ENCODE data around the gene DPM2. TPM values are rescaled to one million over a fixed set of nuclear protein-coding genes. Genes with fewer than 3 reads are reported as not detected.
A peak's percentile ranks its signal among the peaks of the same experiment; 100 is the strongest.

The DPM2 gene
- total and polyA plus RNA-seq, 5 donors = 13.6 to 20.0 (median 16.4) TPM

- Histone ChIP-seq H3K9me3 (ENCODE audit: control insufficient read depth, low read length) (no peaks in the 10 kb centered on the region), H3K27me3 (ENCODE audit: control insufficient read depth, insufficient read depth) (no peaks in the 10 kb centered on the region), H3K27ac (ENCODE audit: low read length) (no peak overlapping the region), H3K4me1 (ENCODE audit: control insufficient read depth, insufficient read depth, low read length) (peaks cover 11% of the 10 kb centered on the region), H3K4me3 (ENCODE audit: low read length) (no peak overlapping the region)
- ATAC-seq (no peak), DNase-seq (peak in 1 of 3 donors; percentile 3)
- intact Hi-C loops (cut with DNase I) = no loop called here
- 95% methylated on average over 4 of the region's 4 CpGs for WGBS
These were observed 44.3 kb downstream of the DPM2 start for GRCh38 chr9:127893392-127893791.

- intact Hi-C loops (cut with DNase I) = no loop called here
- Histone ChIP-seq H3K4me1 (ENCODE audit: control insufficient read depth, insufficient read depth, low read length) (peaks cover 11% of the 10 kb centered on the region), H3K4me3 (ENCODE audit: low read length) (no peak overlapping the region), H3K27me3 (ENCODE audit: control insufficient read depth, insufficient read depth) (no peaks in the 10 kb centered on the region), H3K27ac (ENCODE audit: low read length) (no peak overlapping the region), H3K9me3 (ENCODE audit: control insufficient read depth, low read length) (no peaks in the 10 kb centered on the region)
- WGBS = 84% methylated on average over 6 of the region's 6 CpGs
- no peak for ATAC-seq
- peak in 1 of 3 donors; percentile 4 for DNase-seq
These were observed 44.8 kb downstream of the DPM2 start for GRCh38 chr9:127892831-127893230.

DNA sequence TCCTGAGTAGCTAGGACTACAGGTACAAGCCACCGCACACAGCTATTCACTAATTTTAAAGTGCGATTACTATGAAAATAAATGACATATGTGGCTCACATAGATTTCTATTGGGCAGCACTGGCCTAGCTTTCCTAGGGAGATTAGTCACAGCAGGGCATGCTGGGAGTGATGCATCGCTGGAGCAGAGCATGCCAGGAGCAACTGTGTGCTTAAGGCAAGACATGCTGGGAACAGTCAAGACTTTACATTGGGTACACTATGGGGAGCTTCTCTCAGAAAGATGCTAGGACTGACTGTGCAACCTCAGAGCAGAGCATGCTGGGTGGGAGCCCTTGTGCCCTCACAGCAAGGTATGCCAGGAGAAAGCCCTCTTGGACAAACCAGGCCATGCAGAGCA lies 47.6 kb downstream of the DPM2 start:
- Histone ChIP-seq H3K4me3 (ENCODE audit: low read length) (no peak overlapping the region), H3K4me1 (ENCODE audit: control insufficient read depth, insufficient read depth, low read length) (peaks cover 2% of the 10 kb centered on the region), H3K27ac (ENCODE audit: low read length) (no peak overlapping the region), H3K27me3 (ENCODE audit: control insufficient read depth, insufficient read depth) (no peaks in the 10 kb centered on the region), H3K9me3 (ENCODE audit: control insufficient read depth, low read length) (no peaks in the 10 kb centered on the region)
- intact Hi-C loops (cut with DNase I) = no loop called here
- 94% methylated on average over 3 of the region's 3 CpGs for WGBS
- ATAC-seq = no peak
- no peak for DNase-seq

GRCh38 chr9:127887792-127888191 lies 49.9 kb downstream of the DPM2 start:
- no peaks in the 10 kb centered on the region for H3K27me3 ChIP-seq (ENCODE audit: control insufficient read depth, insufficient read depth)
- no peak for ATAC-seq
- intact Hi-C loops (cut with DNase I) = no loop called here
- peaks cover 8% of the 10 kb centered on the region for H3K4me1 ChIP-seq (ENCODE audit: control insufficient read depth, insufficient read depth, low read length)
- H3K27ac ChIP-seq (ENCODE audit: low read length) = no peak overlapping the region
- no peaks in the 10 kb centered on the region for H3K9me3 ChIP-seq (ENCODE audit: control insufficient read depth, low read length)
- DNase-seq = no peak
- H3K4me3 ChIP-seq (ENCODE audit: low read length) = no peak overlapping the region
- 87% methylated on average over 2 of the region's 2 CpGs for WGBS

GRCh38 chr9:127886401-127886972 lies 51.2 kb downstream of the DPM2 start:
- ATAC-seq (no peak), DNase-seq (peak in 2 of 3 donors; percentile 39)
- Histone ChIP-seq H3K27ac (ENCODE audit: low read length) (no peak overlapping the region), H3K4me3 (ENCODE audit: low read length) (no peak overlapping the region), H3K4me1 (ENCODE audit: control insufficient read depth, insufficient read depth, low read length) (peaks cover 8% of the 10 kb centered on the region), H3K27me3 (ENCODE audit: control insufficient read depth, insufficient read depth) (no peaks in the 10 kb centered on the region), H3K9me3 (ENCODE audit: control insufficient read depth, low read length) (no peaks in the 10 kb centered on the region)
- intact Hi-C loops (cut with DNase I) = no loop called here
- WGBS = 96% methylated on average over 18 of the region's 18 CpGs

DNA sequence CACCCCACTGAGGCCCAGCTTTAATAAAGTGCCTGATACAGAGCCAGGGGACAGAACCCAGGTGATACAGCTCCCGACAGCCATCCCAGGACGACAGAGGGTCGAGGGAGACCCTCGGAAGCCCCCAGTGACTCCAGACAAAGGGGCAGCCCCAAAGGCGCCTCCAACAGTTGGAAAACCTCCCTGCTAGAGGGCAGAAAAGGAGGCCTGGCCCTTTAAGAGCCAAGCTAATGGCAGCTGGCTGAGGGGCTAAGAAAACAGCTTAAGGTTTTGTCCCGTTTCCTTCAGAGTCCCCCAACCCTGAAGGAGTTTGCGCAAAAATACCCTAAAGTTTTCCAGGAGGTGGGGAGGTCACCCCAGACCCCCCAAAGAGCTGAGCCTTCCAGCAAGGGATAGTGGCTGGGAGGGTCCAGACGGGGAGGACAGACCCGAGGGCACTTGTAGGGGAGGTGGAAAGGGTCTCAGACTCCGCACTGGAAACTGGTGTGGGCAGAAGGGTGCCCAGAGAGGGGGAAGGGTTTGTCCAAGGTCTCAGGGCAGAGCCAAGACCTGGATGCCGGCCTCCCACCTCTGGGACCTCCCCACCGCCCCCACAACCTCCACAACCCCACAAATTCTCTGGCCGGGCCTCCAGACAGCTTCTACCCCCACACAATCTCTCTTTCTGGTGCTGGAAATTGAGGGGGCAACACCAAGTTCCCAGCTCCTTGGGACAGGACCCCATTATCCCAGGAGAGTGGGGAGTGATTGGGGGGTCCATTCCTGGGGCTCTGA lies 52.0 kb downstream of the DPM2 start:
- no peak overlapping the region for H3K27ac ChIP-seq (ENCODE audit: low read length)
- WGBS = 75% methylated on average over 13 of the region's 13 CpGs

More for the DNA sequence above, 52.0 kb downstream of the DPM2 start:
- Histone ChIP-seq H3K9me3 (ENCODE audit: control insufficient read depth, low read length) (no peaks in the 10 kb centered on the region), H3K4me3 (ENCODE audit: low read length) (no peak overlapping the region), H3K4me1 (ENCODE audit: control insufficient read depth, insufficient read depth, low read length) (peaks cover 8% of the 10 kb centered on the region), H3K27me3 (ENCODE audit: control insufficient read depth, insufficient read depth) (no peaks in the 10 kb centered on the region)
- DNase-seq = peak in 2 of 3 donors; percentile 17 to 28
- intact Hi-C loops (cut with DNase I) = no loop called here
- ATAC-seq = no peak

Other genes starting within 250 kb of the DPM2 start
- gene CFAP157, start 230.9 kb downstream of the DPM2 start, total RNA-seq = not detected
- 0.18 TPM for gene CFAP157, start 230.9 kb downstream of the DPM2 start, polyA plus RNA-seq
- gene PTRH1, start 222.2 kb downstream of the DPM2 start, total RNA-seq = 10 to 100 TPM in 3 of 4 donors, 1 to 10 TPM in 1; 8.7 to 15.0 (median 11.6) TPM
- 16.3 TPM for gene PTRH1, start 222.2 kb downstream of the DPM2 start, polyA plus RNA-seq
- under 1 TPM in 3 of 4 donors, not detected in 1; 0.06 to 0.14 (median 0.11) TPM for gene TTC16, start 221.8 kb downstream of the DPM2 start, total RNA-seq
- gene TTC16, start 221.8 kb downstream of the DPM2 start, polyA plus RNA-seq = 0.14 TPM
- 1 to 10 TPM; 3.1 to 3.9 (median 3.5) TPM for gene TOR2A, start 202.6 kb downstream of the DPM2 start, total RNA-seq
- 3.7 TPM for gene TOR2A, start 202.6 kb downstream of the DPM2 start, polyA plus RNA-seq
- 10 to 100 TPM in 3 of 4 donors, 1 to 10 TPM in 1; 9.4 to 15.5 (median 12.7) TPM for gene SH2D3C, start 159.2 kb downstream of the DPM2 start, total RNA-seq
- 17.4 TPM for gene SH2D3C, start 159.2 kb downstream of the DPM2 start, polyA plus RNA-seq
- gene CDK9, start 151.8 kb downstream of the DPM2 start, total RNA-seq = 10 to 100 TPM; 49.0 to 62.5 (median 58.6) TPM
- gene CDK9, start 151.8 kb downstream of the DPM2 start, polyA plus RNA-seq = 37.3 TPM
- gene FPGS, start 135.0 kb downstream of the DPM2 start, total RNA-seq = 10 to 100 TPM; 34.1 to 53.1 (median 45.6) TPM
- 30.1 TPM for gene FPGS, start 135.0 kb downstream of the DPM2 start, polyA plus RNA-seq
- gene ENG, start 83.2 kb downstream of the DPM2 start, total RNA-seq = 100 to 1,000 TPM; 275 to 462 (median 364) TPM
- gene ENG, start 83.2 kb downstream of the DPM2 start, polyA plus RNA-seq = 362 TPM
- gene AK1, start 60.2 kb downstream of the DPM2 start, total RNA-seq = 100 to 1,000 TPM; 630 to 722 (median 659) TPM
- 811 TPM for gene AK1, start 60.2 kb downstream of the DPM2 start, polyA plus RNA-seq
- gene ST6GALNAC6, start 38.3 kb downstream of the DPM2 start, total RNA-seq = 10 to 100 TPM; 60.1 to 73.7 (median 65.2) TPM
- 55.9 TPM for gene ST6GALNAC6, start 38.3 kb downstream of the DPM2 start, polyA plus RNA-seq
- 10 to 100 TPM; 26.3 to 36.7 (median 32.3) TPM for gene ST6GALNAC4, start 20.8 kb downstream of the DPM2 start, total RNA-seq
- gene ST6GALNAC4, start 20.8 kb downstream of the DPM2 start, polyA plus RNA-seq = 24.3 TPM
- gene PIP5KL1, start 7.1 kb downstream of the DPM2 start, total RNA-seq = 1 to 10 TPM in 1 of 4 donors, under 1 TPM in 1, not detected in 2; 0.29 to 1.3 TPM
- gene PIP5KL1, start 7.1 kb downstream of the DPM2 start, polyA plus RNA-seq = 0.29 TPM
- 10 to 100 TPM; 23.1 to 35.1 (median 31.6) TPM for gene EEIG1, start 43.1 kb upstream of the DPM2 start, total RNA-seq
- gene EEIG1, start 43.1 kb upstream of the DPM2 start, polyA plus RNA-seq = 12.7 TPM
- gene NAIF1, start 129.5 kb upstream of the DPM2 start, total RNA-seq = 1 to 10 TPM; 6.1 to 8.7 (median 6.4) TPM
- gene NAIF1, start 129.5 kb upstream of the DPM2 start, polyA plus RNA-seq = 5.0 TPM
- 10 to 100 TPM in 1 of 4 donors, 1 to 10 TPM in 3; 6.3 to 16.1 (median 7.0) TPM for gene SLC25A25, start 130.4 kb upstream of the DPM2 start, total RNA-seq
- gene SLC25A25, start 130.4 kb upstream of the DPM2 start, polyA plus RNA-seq = 5.8 TPM
- gene PTGES2, start 189.9 kb upstream of the DPM2 start, total RNA-seq = 100 to 1,000 TPM; 122 to 128 (median 126) TPM
- 162 TPM for gene PTGES2, start 189.9 kb upstream of the DPM2 start, polyA plus RNA-seq
- not detected for gene LCN2, start 211.6 kb upstream of the DPM2 start, total RNA-seq
- 0.16 TPM for gene LCN2, start 211.6 kb upstream of the DPM2 start, polyA plus RNA-seq
- gene BBLN, start 222.4 kb upstream of the DPM2 start, total RNA-seq = 10 to 100 TPM; 41.6 to 58.0 (median 49.1) TPM
- gene BBLN, start 222.4 kb upstream of the DPM2 start, polyA plus RNA-seq = 138 TPM